Left colon (tissue), 2 donors: ENCODE data around the gene KCNG2. TPM values are rescaled to one million over a fixed set of nuclear protein-coding genes. Genes with fewer than 3 reads are reported as not detected.

Source experiments
- ATAC-seq: fragments of 200-7000 bp; cut with Tn5 transposase; one replicate; pipeline ENCODE4 v1.9.1; 2020; ENCODE audit warnings: mild to moderate bottlenecking, moderate library complexity
- DNase-seq, 2 donors: peaks; one replicate each; pipeline ENCODE4 v3.0.0-alpha.2; 2020
- intact Hi-C, 2 donors: fragments of 100-400 bp; cut with DNase I in 1 of 2; cut with micrococcal nuclease in 1 of 2; formaldehyde crosslinking; loops; one replicate each; pipeline versions ENCODE4 v1.11.2 to v1.14.0; 2022; cut with DNase I, micrococcal nuclease
- total RNA-seq, 2 donors: library from RNA; stranded (reverse); fragmentation: NEBNext Ultra II Directional; extraction: Animal tissue kit (Norgen Biotek cat#: 25700); gene quantifications; one replicate each; pipeline ENCODE4 v1.2.1, GENCODE V29; 2021
- donor health status: DM: no; HTN: no; CAD: no.
- donor health status: DM: yes; HTN: yes; CAD: no.

KCNG2 gene
- total RNA-seq, 2 donors from 2014 or later, result not detected

DNA sequence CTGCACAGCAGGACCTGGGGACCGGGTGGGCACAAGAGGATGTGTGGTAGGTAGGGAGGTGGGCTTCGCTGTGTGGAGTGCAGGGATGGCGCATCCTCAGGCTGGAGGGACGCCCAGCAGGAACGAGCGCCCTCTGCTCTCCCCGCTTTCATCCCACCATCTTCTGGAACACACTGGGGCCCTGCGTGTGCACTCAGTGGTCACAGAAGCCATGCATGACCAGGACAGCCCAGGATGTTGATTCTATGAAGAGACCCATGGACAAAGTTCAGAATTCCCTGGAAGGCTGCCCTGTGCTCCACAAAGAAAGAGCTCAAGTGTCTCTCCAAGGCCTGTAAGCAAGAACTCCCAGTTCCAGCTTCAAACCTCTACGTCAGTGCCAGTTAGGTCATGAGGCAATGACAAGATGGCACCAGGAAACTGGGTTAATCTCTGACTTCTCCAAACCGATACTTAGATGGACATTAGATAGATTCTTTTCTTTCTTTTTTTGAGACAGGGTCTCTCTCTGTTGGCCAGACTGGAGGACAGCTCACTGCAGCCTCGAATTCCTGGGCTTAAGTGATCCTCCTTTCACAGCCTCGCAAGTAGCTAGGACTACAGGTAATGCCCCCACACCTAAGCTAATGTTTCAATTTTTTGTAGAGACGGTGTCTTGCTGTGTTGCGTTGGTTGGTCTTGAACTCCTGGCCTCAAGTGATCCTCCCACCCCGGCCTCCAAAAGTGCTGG lies 150.3 kb downstream of the KCNG2 start:
- DNase-seq (peak; percentile 17 to 57), ATAC-seq (no peak)
- intact Hi-C loops, result no loop called here

DNA sequence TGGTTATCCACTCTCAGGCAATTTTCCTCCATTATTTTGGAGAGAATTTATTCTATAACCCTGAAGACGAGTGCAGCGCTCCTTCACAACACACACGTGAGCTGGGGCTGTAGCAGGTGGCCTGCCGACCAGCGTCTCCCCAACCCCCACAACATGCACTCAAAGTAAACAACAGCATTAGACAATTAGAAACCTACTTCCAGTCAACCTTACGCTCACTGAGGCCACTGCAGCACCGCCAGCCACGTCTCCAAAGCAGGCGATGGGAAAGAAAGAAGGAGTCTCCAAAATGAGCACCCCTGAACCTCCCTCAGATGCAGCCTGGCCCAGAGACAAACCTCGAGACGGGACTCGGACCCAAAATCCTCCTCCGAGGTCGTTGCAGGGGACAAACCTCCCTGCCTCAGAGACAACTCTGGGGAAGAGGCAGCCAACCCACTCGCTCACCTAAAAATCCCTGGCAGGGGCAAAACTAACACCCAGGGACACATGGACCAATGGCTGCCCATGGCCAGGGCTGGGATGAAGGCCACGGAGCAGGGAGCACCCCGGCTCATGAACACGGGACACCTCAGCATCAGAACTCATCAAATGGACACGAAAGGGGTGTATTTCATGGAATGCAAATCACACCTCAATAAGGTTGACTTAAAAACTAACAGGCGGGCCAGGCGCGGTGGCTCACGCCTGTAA lies 151.1 kb downstream of the KCNG2 start:
- intact Hi-C loops, result no loop called here
- ATAC-seq (no peak), DNase-seq (peak; percentile 9 to 20)

Other genes starting within 250 kb of the KCNG2 start
- 10 to 100 TPM; 31.4 to 36.3 TPM for gene CTDP1, start 118.1 kb upstream of the KCNG2 start, total RNA-seq
- gene SLC66A2, start 153.7 kb downstream of the KCNG2 start, total RNA-seq, result 100 to 1,000 TPM in 1 of 2 donors, 10 to 100 TPM in 1; 59.4 to 119 TPM
- 10 to 100 TPM; 42.4 to 77.8 TPM for gene HSBP1L1, start 166.7 kb downstream of the KCNG2 start, total RNA-seq
- 10 to 100 TPM; 72.6 to 96.2 TPM for gene TXNL4A, start 190.6 kb downstream of the KCNG2 start, total RNA-seq
- gene RBFA, start 236.5 kb downstream of the KCNG2 start, total RNA-seq, result 10 to 100 TPM; 14.9 to 16.4 TPM